SHP77 (cell line): Measurements from ENCODE around the gene EGFL6.
A peak's percentile ranks its signal among the peaks of the same experiment; 100 is the strongest.
"Not testable (repeated sequence)": the region's sequence is repeated elsewhere in the genome, so short reads cannot be mapped to it uniquely, and the experiment has no call there.

Experiments used
- DNase-seq, 2 experiments: peaks; one replicate each; lab custom pipeline; 2025; lab: John Stamatoyannopoulos, UW

EGFL6 gene

GRCh38 chrX:13590914-13591313, 21.5 kb downstream of the EGFL6 start:
- no peak for DNase-seq

DNA sequence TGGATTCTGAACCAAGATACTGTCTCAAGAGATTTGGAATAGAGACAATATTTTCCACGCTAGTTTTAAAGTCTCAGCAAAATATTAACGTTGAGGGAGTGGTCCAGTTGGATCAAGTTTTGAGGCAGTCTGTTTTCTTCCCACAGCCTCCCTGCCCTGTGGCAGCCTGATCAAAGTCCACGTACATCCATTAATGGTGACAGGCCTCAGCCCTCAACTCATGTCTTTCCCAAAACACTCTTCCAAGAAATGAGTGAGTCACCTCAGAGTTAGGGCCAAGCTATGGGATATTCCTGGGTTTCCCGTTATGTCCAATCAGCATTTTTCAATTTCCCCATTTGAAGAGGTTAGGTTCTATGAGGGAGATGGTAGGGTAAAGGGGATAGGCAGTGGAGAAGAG, 28.5 kb downstream of the EGFL6 start:
- DNase-seq: no peak

GRCh38 chrX:13598877-13599276, 29.5 kb downstream of the EGFL6 start:
- DNase-seq: peak in 1 of 2 experiments; percentile 1

- no peak for DNase-seq
These were observed 30.1 kb downstream of the EGFL6 start for GRCh38 chrX:13599491-13599890.

- no peak for DNase-seq
These were observed 36.2 kb downstream of the EGFL6 start for GRCh38 chrX:13605611-13606010.

- DNase-seq: no peak
These were observed 38.1 kb downstream of the EGFL6 start for GRCh38 chrX:13607331-13607995.

DNA sequence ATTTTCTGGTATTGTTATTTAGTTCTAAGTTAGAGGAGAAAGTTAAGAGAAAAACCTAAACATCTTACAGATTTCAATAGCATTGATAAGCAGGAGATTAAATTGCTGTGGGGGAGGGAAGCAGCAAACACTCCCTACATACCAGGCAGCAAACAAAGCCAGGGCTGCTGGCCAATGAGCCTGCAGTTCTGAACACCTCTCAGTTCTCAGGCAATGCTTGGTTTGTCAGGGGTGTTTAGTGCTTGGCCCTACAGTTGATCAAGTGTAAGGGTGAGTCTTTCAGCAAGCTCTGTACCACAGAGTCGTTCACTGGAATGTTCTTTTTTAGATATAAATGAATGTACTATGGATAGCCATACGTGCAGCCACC, 38.6 kb downstream of the EGFL6 start:
- no peak for DNase-seq

GRCh38 chrX:13614154-13614553, 44.8 kb downstream of the EGFL6 start:
- no peak for DNase-seq

DNA sequence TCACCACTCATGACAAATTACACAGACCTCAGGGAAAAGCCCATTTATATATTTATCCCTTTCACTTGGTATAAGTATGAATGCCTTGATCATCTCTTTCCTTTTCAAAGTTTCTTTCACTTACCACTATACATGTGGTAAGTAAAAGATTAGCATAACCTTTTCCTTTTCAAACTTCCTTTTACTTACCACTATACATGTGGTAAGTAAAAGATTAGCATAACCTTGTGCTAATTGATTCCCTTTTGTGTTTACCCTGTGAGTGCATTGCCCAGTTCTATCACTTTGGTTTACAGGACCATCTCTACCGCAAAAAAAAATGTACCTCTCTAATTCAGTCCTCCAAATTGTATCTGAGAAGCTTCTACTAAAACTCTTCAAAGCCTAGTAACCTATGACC, 50.8 kb downstream of the EGFL6 start:
- DNase-seq: no peak

DNA sequence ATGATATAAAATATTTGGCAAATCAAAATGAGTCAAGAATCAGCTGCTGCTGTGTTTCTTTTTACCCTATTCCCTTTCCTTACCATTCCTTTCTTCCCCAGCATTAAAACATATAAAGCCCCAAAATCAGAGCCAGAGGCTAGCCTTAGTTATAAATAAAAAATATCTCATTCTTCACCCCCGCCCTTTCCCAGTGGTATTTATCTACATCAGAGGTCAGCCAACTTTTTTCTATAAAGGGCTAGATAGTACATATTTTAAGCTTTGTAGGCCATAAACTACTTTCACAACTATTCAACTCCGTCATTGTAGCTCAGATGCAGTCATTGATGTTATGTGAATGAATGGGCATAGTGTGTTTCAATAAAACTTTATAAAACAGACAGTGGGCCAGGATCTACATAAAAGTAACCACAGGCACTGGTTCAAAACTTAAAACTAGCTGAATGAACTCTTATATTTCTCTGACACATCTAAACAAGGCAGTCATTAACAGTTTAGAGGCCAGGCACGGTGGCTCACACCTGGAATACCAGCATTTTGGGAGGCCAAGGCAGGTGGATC, 53.1 kb downstream of the EGFL6 start:
- DNase-seq: no peak

DNA sequence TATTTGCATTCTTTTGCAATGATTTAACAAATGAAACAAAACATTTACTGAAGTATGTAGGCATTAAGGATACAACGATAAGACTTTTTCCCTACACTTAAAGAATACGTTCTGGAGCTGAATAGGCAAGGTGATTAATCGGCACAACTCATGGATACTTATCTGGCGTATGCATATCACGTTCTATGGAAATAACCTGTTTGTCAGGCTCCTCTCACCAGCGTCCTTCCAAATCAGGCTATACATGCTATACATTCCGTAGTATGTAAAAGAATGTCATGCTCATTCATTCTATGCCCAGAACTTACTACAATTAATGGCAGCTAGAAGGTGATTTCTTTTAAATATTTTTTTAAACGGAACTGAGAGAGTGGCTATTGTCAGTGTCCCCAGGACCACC, 57.9 kb downstream of the EGFL6 start:
- no peak for DNase-seq

- not testable (repeated sequence) for DNase-seq
These were observed 67.8 kb downstream of the EGFL6 start for GRCh38 chrX:13637224-13637623.

DNA sequence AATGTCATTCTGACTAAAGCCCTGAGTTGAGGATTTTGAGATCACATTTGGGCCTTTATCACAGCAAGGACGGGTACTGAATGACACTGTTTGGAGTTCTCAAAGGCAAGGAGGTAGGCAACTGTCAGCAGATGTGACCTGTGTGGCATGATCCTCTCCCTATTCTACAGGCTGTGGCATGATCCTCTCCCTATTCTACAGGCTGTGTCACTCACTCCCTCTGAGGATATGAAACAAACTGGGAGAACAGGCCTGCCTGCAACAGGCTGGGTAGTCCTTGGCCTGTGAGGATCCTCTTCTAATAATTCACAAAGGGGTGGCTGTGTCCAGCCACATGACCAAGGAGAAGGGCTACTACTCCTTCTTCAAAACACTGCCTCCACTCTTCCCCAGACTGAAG, 68.6 kb downstream of the EGFL6 start:
- no peak for DNase-seq

DNA sequence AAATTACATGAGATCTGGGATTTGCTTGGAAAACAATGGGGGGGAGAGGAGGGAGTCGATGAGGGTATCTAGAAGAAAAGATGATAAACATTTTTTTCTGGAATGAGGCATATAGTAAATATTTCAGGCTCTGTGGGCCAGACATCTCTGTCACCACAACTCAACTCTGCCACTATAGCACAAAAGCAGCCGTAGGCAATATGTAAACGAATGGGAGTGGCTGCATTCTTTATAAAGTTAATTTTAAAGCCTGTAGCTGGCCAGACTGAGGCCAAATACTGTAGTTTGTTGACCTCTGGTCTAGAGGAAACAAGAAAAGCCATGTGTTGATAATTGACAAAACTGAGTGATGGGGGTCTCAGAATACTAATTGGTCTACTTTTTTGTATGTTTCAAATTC, 69.4 kb downstream of the EGFL6 start:
- no peak for DNase-seq

GRCh38 chrX:13641684-13642083, 72.3 kb downstream of the EGFL6 start:
- DNase-seq: not testable (repeated sequence)

DNA sequence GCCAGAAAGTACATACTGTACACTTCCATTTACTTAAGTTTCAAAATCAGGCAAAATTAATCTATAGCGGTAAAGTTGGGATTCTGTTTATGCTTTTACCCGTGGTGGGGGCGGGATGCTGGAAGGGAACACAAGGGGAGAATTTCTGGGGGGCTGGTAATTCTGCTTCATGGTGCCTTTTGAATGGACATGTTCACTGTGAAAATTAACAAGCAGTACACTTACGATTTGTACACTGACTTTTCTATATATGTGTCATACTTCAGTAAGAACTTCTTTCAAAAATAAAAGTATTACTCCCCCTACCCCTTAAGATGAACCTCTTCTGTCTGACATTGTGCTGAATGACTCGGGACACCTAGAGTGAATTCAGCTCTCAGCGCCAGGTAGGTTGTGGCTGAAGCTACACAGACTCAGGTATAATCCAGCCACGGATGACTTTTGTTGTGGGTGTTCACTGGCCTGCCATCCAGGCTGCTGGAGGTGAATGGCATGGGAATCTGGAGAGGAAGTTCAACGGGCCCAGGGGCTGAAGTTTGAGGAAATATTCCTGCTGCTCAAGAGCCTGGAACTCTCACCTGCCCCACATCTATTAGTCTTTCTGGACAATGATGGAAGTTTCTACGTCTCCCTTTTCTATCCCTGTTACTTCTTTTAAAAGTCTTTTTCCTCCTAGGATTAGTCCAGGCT, 76.2 kb downstream of the EGFL6 start:
- DNase-seq: no peak

GRCh38 chrX:13646154-13646549, 76.8 kb downstream of the EGFL6 start:
- peak; percentile 21 to 35 for DNase-seq

DNA sequence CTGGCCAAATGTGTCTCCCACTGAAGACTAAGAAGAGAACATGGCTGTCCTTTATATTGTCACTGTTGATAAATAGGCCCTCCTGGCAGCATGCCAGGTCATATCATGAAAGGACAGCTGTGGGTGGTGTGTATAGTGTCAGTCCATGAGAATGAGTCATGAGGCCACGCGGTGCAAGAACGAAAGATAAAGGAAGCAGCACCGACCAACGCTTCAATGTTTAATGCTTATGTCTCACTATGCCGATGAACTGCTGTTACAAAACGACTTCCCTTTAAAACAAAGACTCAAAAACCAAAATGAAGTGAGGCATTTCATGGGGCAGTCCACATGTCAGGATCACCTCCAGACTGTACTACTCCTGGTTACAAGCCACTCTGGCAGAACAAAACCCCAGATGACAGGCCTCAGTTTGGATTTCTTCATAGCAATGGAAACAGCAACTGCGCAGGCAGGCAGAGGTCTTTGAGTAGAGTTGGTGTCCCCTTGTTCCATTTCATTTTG, 78.4 kb downstream of the EGFL6 start:
- peak; percentile 49 to 61 for DNase-seq

DNA sequence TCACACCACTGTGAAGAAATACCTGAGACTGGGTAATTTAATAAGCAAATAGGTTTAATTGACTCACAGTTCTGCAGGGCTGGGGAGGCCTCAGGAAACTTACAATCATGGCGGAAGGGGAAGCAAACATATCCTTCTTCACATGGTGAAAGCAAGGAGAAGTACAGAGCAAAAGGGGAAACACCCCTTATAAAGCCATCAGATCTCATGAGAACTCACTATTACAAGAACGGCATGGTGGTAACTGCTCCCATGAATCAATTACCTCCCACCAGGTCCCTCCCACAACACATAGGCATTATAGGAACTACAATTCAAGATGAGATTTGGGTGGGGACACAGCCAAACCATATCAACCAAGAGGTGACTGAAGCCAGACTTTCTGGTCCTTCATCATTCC, 78.9 kb downstream of the EGFL6 start:
- DNase-seq: not testable (repeated sequence)

- no peak for DNase-seq
These were observed 80.4 kb downstream of the EGFL6 start for GRCh38 chrX:13649838-13650237.

GRCh38 chrX:13650318-13650717, 80.9 kb downstream of the EGFL6 start:
- no peak for DNase-seq

DNA sequence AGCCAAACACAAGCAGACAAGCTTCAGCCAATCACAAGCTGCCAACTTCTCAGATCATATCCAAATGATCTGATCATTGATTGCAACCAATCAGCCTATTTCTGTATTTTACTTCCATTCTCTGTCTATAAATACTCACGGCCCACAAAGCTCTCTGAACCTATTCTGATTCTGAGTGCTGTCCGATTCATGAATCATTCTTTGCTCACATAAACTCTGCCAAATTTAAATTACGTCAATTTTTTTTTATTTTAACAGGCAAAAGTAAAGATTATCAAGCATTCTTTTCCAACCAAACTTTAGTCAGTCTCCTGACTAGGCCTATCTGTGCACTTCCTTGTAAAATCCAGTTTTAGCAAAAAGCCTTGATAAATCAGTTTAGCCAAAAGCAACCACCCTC, 81.7 kb downstream of the EGFL6 start:
- no peak for DNase-seq

- DNase-seq: no peak
These were observed 82.9 kb downstream of the EGFL6 start for GRCh38 chrX:13652287-13652793.
